HEK293 (cell line): Measurements from ENCODE around the gene GLDC.

ENCODE experiments used
- HOXD13 ChIP-seq: sonication (generic); formaldehyde crosslinking; IDR thresholded peaks from 2 replicates; pipeline ENCODE4 v1.8.0; 2022; ENCODE audit warnings: missing genetic modification reagents, borderline replicate concordance
- ZBTB1 ChIP-seq: fragments of 450-650 bp; formaldehyde crosslinking; IDR thresholded peaks from 2 replicates; pipeline ENCODE4 v1.5.1; 2016; ENCODE audit warnings: missing biosample characterization, missing genetic modification characterization
- ZNF37A ChIP-seq: fragments of 450-650 bp; IDR thresholded peaks from 2 replicates; pipeline ENCODE4 v1.5.1; 2018; ENCODE audit warnings: missing biosample characterization, missing genetic modification characterization
- ZNF521 ChIP-seq: fragments of 450-650 bp; formaldehyde crosslinking; IDR thresholded peaks from 2 replicates; pipeline ENCODE4 v1.5.1; 2017; ENCODE audit warnings: missing biosample characterization, mild to moderate bottlenecking, missing genetic modification characterization
- TF ChIP-seq, protein P1 (sequence below): fragments of 450-650 bp; formaldehyde crosslinking; IDR thresholded peaks from 2 replicates; pipeline ENCODE4 v1.5.1; 2016; ENCODE audit warnings: missing biosample characterization, missing genetic modification characterization

DNA sequence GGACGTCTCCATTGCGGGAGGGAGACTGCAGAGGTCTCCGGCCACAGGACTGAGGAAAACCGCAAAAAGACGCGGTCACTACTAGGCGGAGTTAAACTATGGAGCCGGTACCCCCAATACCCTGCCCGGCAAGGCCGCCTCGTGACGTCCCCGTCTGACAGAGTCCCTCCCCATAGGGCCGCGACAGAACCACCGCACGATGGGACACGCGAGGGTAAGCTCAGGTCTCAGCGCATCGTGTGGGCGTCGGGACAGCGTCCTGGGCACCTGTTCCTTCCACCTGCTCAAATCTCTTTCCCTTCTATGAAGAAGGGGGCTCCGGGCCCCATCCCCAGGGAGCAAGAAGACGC lies 35.2 kb upstream of the GLDC start:
- TF ChIP-seq, protein P1, sequence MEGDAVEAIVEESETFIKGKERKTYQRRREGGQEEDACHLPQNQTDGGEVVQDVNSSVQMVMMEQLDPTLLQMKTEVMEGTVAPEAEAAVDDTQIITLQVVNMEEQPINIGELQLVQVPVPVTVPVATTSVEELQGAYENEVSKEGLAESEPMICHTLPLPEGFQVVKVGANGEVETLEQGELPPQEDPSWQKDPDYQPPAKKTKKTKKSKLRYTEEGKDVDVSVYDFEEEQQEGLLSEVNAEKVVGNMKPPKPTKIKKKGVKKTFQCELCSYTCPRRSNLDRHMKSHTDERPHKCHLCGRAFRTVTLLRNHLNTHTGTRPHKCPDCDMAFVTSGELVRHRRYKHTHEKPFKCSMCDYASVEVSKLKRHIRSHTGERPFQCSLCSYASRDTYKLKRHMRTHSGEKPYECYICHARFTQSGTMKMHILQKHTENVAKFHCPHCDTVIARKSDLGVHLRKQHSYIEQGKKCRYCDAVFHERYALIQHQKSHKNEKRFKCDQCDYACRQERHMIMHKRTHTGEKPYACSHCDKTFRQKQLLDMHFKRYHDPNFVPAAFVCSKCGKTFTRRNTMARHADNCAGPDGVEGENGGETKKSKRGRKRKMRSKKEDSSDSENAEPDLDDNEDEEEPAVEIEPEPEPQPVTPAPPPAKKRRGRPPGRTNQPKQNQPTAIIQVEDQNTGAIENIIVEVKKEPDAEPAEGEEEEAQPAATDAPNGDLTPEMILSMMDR (tag by site-specific recombination) = no peak
- TF ChIP-seq ZNF37A (tag by site-specific recombination) = no peak
- TF ChIP-seq ZBTB1 (tag by site-specific recombination) = no peak
- TF ChIP-seq ZNF521 (tag by site-specific recombination) = no peak
- no peak for TF ChIP-seq HOXD13 (CRISPR knock-in tag)
